ENCODE results near the gene ICAM5. TPM values are rescaled to one million over a fixed set of nuclear protein-coding genes. Genes with fewer than 3 reads are reported as not detected.
"Not testable (repeated sequence)": the region's sequence is repeated elsewhere in the genome, so short reads cannot be mapped to it uniquely, and the experiment has no call there.

ICAM5 gene
- total RNA-seq, 2 experiments from 2014 or later = 2.2 to 3.8 TPM

- ChIA-PET CTCF (interaction anchor here (0.6 to 10.4 kb wide), 4 partner anchors 9 to 123 kb away, joined by 3 to 145 read pairs (median 22); partner anchors contain the start of gene TYK2), POLR2A (no interaction called here)
Observed at GRCh38 chr19:10268071-10268470, 21.7 kb upstream of the ICAM5 start.

DNA sequence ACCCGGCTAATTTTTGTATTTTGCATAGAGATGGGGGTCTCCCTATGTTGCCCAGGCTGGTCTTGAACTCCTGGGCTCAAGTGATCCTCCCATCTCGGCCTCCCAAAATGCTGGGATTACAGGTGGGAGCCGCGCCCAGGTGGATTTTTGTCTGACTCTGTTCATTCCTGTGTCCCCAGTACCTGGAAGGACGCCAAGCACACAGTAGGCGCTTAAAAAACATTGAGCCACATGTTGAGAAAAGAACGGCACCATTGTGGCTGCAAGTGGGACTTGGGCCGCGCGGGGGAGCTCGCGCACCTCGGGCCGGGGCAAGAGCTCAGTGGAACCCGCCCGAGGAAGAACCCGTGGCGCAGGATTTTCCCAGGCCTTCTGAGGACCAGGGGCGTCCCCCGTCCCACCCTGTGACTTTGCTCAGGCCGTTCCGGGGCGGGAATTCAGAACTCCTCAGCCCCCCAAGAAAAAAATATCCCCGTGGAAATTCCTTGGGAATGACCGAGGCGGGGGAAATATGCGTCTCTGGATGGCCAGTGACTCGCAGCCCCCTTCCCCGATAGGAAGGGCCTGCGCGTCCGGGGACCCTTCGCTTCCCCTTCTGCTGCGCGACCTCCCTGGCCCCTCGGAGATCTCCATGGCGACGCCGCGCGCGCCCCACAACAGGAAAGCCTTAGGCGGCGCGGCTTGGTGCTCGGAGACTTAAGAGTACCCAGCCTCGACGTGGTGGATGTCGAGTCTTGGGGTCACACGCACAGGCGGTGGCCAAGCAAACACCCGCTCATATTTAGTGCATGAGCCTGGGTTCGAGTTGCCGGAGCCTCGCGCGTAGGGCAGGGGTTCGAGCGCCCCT is 20.2 kb upstream of the ICAM5 start:
- CTCF ChIA-PET = interaction anchor here (0.6 to 10.4 kb wide), 23 partner anchors 10 to 185 kb away, joined by 3 to 145 read pairs (median 5); partner anchors contain the start of genes ANGPTL6, CDC37, ICAM4 and ICAM5
- POLR2A ChIA-PET = interaction anchor here (0.5 to 3.5 kb wide), 11 partner anchors 9 to 143 kb away, joined by 3 to 45 read pairs (median 14); partner anchors contain the start of genes ICAM4, ICAM5, RAVER1 and S1PR2

- POLR2A ChIA-PET = interaction anchor here (0.6 to 3.5 kb wide), 13 partner anchors 10 to 233 kb away, joined by 3 to 45 read pairs (median 12); partner anchors contain the start of genes ICAM4, ICAM5, RAVER1 and S1PR2
- CTCF ChIA-PET = interaction anchor here (0.6 to 10.4 kb wide), 20 partner anchors 10 to 338 kb away, joined by 3 to 145 read pairs (median 6); partner anchors contain the start of genes ICAM4, ICAM5, RAVER1 and TYK2
Observed at GRCh38 chr19:10270180-10270615, 19.6 kb upstream of the ICAM5 start.

- CTCF ChIA-PET = interaction anchor here (0.6 to 10.4 kb wide), 23 partner anchors 9 to 339 kb away, joined by 3 to 145 read pairs (median 4); partner anchors contain the start of genes ICAM4, ICAM5 and TYK2
- POLR2A ChIA-PET = interaction anchor here (0.5 to 3.5 kb wide), 21 partner anchors 9 to 271 kb away, joined by 3 to 45 read pairs (median 4); partner anchors contain the start of genes ICAM4, ICAM5, PPAN and RAVER1
Observed at GRCh38 chr19:10270616-10271394, 18.9 kb upstream of the ICAM5 start, which contains the start of gene ICAM1. ICAM1 (plus strand) TSS chr19:10271120; CDS start chr19:10271160, 40 bp downstream.

GRCh38 chr19:10271543-10272086 is 18.1 kb upstream of the ICAM5 start:
- ChIA-PET CTCF (interaction anchor here (1.0 to 10.4 kb wide), 17 partner anchors 9 to 339 kb away, joined by 3 to 145 read pairs (median 4); partner anchors contain the start of genes ICAM4, ICAM5 and TYK2), POLR2A (interaction anchor here (0.5 to 3.5 kb wide), 16 partner anchors 11 to 437 kb away, joined by 3 to 45 read pairs (median 5); partner anchors contain the start of genes ICAM4, ICAM5, PPAN and RAVER1)

- POLR2A ChIA-PET = interaction anchor here (0.7 kb wide), 1 partner anchor 14 kb away, joined by 7 read pairs; no protein-coding TSS in a partner anchor
- CTCF ChIA-PET = interaction anchor here (0.6 to 1.3 kb wide), 3 partner anchors 15 to 154 kb away, joined by 3 read pairs; partner anchors contain the start of gene ICAM5
Observed at GRCh38 chr19:10274589-10274988, 15.2 kb upstream of the ICAM5 start.

DNA sequence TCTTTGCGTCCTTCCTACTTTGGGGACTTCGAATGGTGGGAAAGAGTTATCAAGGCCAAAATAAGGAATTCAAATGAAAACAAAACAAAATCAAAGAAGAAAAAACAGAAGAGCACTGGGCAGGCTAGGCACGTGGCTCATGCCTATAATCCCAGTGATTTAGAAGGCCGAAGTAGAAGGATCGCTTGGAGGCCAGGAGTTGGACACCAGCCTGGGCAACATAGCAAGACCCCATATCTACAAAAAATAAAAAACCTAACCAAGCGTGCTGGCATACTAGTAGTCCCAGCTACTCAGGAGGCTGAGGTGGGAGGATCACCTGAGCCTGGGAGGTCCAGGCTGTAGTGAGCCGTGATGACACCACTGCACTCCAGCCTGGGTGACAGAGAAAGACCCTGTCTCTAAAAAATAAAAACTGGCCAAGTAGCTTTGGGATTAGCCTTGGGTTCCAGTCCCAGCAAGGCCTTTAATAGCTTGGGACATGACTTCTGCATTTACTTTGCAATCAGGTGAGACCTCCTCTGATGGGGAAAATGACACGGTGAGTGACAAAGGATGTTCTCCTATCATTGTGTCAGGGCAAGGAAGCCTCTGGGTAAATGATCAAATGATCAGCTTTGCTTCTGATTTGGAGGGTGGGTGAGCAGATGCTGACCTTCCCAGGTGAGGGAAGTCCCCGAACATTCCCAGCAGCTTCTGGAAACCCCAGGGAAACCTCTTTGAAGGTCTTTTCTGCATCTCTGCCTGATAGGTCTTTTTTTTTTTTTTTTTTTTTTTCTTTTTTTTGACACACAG is 11.8 kb upstream of the ICAM5 start:
- ChIA-PET CTCF (interaction anchor here (1.2 to 1.5 kb wide), 2 partner anchors 19 to 113 kb away, joined by 4 to 5 read pairs; no protein-coding TSS in a partner anchor), POLR2A (interaction anchor here (0.7 kb wide), 1 partner anchor 103 kb away, joined by 8 read pairs; the partner anchor contains the start of gene TYK2)

DNA sequence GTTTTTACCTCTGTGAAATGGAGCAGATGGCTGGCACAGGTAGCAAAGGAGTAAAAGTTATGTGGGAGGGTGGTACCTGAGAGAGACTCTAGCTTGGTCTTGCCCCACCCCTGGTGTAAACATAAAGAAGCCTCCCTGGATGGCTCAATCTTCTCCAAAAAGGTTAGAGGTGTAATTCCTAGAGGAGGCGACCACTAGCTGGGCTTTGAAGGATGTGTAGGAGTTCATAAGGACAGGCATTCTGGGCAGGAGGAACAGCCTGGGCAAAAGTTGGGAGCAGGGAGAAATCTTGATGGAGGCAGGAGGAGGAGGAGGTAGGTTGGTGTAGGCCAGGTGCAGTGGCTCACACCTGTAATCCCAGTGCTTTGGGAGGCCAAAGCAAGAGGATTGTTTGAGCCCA is 10.8 kb upstream of the ICAM5 start:
- POLR2A ChIA-PET = interaction anchor here (0.5 to 2.0 kb wide), 4 partner anchors 10 to 1761 kb away, joined by 3 to 12 read pairs (median 6); partner anchors contain the start of gene ICAM5
- CTCF ChIA-PET = interaction anchor here (0.6 to 1.5 kb wide), 3 partner anchors 20 to 420 kb away, joined by 4 to 5 read pairs (median 5); no protein-coding TSS in a partner anchor

GRCh38 chr19:10279737-10280442 is 9.9 kb upstream of the ICAM5 start:
- POLR2A ChIA-PET = interaction anchor here (0.6 to 2.0 kb wide), 6 partner anchors 9 to 54 kb away, joined by 3 to 12 read pairs (median 4); partner anchors contain the start of genes ICAM1, ICAM5 and RAVER1
- CTCF ChIA-PET = interaction anchor here (0.8 to 2.0 kb wide), 5 partner anchors 9 to 124 kb away, joined by 3 to 12 read pairs (median 4); partner anchors contain the start of genes CDC37 and ICAM1

DNA sequence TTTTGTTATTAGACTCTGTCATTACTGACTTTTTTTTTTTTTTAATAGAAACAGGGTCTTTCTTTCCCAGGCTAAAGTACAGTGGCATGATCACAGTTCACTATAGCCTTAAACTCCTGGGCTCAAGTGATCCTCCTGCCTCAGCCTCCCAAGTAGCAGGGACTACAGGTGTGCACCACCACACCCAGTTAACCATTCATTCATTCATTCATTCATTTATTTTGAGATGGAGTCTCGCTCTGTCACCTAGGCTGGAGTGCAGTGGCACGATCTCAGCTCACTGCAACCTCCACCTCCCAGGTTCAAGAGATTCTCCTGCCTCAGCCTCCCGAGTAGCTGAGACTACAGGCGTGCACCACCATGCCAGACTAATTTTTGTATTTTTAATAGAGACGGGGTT is 7.7 kb upstream of the ICAM5 start:
- CTCF ChIA-PET = interaction anchor here (0.6 to 3.0 kb wide), 2 partner anchors 11 to 99 kb away, joined by 5 to 8 read pairs; partner anchors contain the start of gene ICAM1
- POLR2A ChIA-PET = not testable (repeated sequence)

GRCh38 chr19:10283301-10284064 is 6.3 kb upstream of the ICAM5 start:
- POLR2A ChIA-PET = interaction anchor here (0.6 kb wide), 2 partner anchors 24 to 56 kb away, joined by 3 to 8 read pairs; no protein-coding TSS in a partner anchor
- CTCF ChIA-PET = interaction anchor here (1.6 to 3.0 kb wide), 2 partner anchors 12 to 24 kb away, joined by 5 to 8 read pairs; partner anchors contain the start of gene ICAM1

DNA sequence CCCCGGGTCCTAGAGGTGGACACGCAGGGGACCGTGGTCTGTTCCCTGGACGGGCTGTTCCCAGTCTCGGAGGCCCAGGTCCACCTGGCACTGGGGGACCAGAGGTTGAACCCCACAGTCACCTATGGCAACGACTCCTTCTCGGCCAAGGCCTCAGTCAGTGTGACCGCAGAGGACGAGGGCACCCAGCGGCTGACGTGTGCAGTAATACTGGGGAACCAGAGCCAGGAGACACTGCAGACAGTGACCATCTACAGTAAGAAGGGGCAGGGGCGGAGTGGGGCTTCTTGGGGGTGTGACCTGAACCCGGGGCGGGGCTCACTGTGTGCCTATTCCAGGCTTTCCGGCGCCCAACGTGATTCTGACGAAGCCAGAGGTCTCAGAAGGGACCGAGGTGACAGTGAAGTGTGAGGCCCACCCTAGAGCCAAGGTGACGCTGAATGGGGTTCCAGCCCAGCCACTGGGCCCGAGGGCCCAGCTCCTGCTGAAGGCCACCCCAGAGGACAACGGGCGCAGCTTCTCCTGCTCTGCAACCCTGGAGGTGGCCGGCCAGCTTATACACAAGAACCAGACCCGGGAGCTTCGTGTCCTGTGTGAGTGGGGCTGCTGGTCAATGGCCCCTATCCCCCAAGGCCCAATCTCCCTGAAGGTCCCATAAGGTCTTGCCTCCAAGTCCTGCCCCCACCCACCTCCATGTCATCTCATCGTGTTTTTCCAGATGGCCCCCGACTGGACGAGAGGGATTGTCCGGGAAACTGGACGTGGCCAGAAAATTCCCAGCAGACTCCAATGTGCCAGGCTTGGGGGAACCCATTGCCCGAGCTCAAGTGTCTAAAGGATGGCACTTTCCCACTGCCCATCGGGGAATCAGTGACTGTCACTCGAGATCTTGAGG is 5.4 kb upstream of the ICAM5 start:
- POLR2A ChIA-PET = interaction anchor here (6.0 kb wide), 1 partner anchor 13 kb away, joined by 45 read pairs; the partner anchor contains the start of gene ICAM1
- CTCF ChIA-PET = interaction anchor here (1.6 to 6.2 kb wide), 3 partner anchors 13 to 25 kb away, joined by 5 to 47 read pairs (median 8); partner anchors contain the start of gene ICAM1

DNA sequence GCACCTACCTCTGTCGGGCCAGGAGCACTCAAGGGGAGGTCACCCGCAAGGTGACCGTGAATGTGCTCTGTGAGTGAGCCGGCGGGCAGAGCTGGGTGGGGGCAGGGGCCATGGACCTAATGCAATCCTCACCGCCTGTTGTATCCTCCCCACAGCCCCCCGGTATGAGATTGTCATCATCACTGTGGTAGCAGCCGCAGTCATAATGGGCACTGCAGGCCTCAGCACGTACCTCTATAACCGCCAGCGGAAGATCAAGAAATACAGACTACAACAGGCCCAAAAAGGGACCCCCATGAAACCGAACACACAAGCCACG is 4.8 kb upstream of the ICAM5 start:
- ChIA-PET POLR2A (interaction anchor here (6.0 kb wide), 1 partner anchor 14 kb away, joined by 45 read pairs; the partner anchor contains the start of gene ICAM1), CTCF (interaction anchor here (1.6 to 6.2 kb wide), 2 partner anchors 15 to 26 kb away, joined by 5 to 47 read pairs; partner anchors contain the start of gene ICAM1)

- CTCF ChIA-PET = interaction anchor here (0.9 to 6.2 kb wide), 3 partner anchors 15 to 131 kb away, joined by 3 to 47 read pairs (median 7); partner anchors contain the start of gene ICAM1
- POLR2A ChIA-PET = interaction anchor here (6.0 kb wide), 1 partner anchor 14 kb away, joined by 45 read pairs; the partner anchor contains the start of gene ICAM1
Observed at GRCh38 chr19:10285393-10285792, 4.4 kb upstream of the ICAM5 start.

Measured in activated CD8-positive, alpha-beta memory T cell treated with anti-CD3 and anti-CD28 coated beads for 36 hours (primary cell).